Tibial artery (tissue), 4 donors: ENCODE data around the gene CDH1.

Source experiments
- DNase-seq, 2 donors: peaks; one replicate each; pipeline ENCODE4 v3.0.0-alpha.2; 2019
- H3K27ac ChIP-seq, 2 donors: fragments of 200-600 bp; sonication (generic) in 1 of 2; 1 replicate in 1 of 2; 2 replicates in 1 of 2; pipeline ENCODE4 v1.5.1; 2018 to 2019; ENCODE audit warnings: mild to moderate bottlenecking in 1 of 2
- H3K27me3 ChIP-seq, 2 donors: fragments of 200-600 bp; sonication (generic) in 1 of 2; one replicate each; pipeline versions ENCODE4 v1.5.1 to v1.6.0; 2016 to 2019
- H3K36me3 ChIP-seq, 3 donors: fragments of 200-600 bp; sonication (generic) in 2 of 3; one replicate each; pipeline ENCODE4 v1.5.1; 2016 to 2019; ENCODE audit warnings: mild to moderate bottlenecking in 2 of 3
- H3K4me1 ChIP-seq, 4 donors: fragments of 200-600 bp; sonication (generic) in 2 of 4; 1 replicate in 3 of 4; 2 replicates in 1 of 4; pipeline ENCODE4 v1.5.1; 2016 to 2019
- H3K4me3 ChIP-seq, 2 donors: fragments of 200-600 bp; sonication (generic) in 1 of 2; 1 replicate in 1 of 2; 2 replicates in 1 of 2; pipeline ENCODE4 v1.5.1; 2018 to 2019; ENCODE audit warnings: mild to moderate bottlenecking in 2 of 2
- H3K9me3 ChIP-seq, 3 donors: fragments of 200-600 bp; sonication (generic) in 1 of 3; one replicate each; pipeline ENCODE4 v1.5.1; 2016 to 2019
- intact Hi-C: fragments of 100-400 bp; cut with DNase I; formaldehyde crosslinking; loops from one replicate; pipeline ENCODE4 v1.15.0; 2023; ENCODE audit warnings: low total_unique reads
- TF ChIP-seq, protein P1 (sequence below), 2 experiments: fragments of 200-600 bp in 1 of 2; fragments of 450-650 bp in 1 of 2; IDR thresholded peaks; one replicate each; pipeline ENCODE4 v1.5.1; 2017 to 2019; ENCODE audit warnings: antibody characterized with exemption in 2 of 2, mild to moderate bottlenecking in 1 of 2, moderate library complexity in 1 of 2

Gene CDH1

GRCh38 chr16:68843482-68844210, 106.6 kb downstream of the CDH1 start, which contains the start of gene TANGO6:
TSS of gene TANGO6 (plus strand) at chr16:68843531. CDS start at chr16:68843618, 87 bp downstream.
- Histone ChIP-seq H3K4me3 (peak within 1 kb of the TSS; percentile 78 to 91), H3K27ac (peak within 1 kb of the TSS; percentile 87 to 95), H3K4me1 (peaks cover 0 to 15% (median 4%) of the 10 kb centered on the region in 4 donors), H3K9me3 (no peaks in the 10 kb centered on the region), H3K36me3 (no peaks in the 10 kb centered on the region), H3K27me3 (no peaks in the 10 kb centered on the region)
- TF ChIP-seq, protein P1, sequence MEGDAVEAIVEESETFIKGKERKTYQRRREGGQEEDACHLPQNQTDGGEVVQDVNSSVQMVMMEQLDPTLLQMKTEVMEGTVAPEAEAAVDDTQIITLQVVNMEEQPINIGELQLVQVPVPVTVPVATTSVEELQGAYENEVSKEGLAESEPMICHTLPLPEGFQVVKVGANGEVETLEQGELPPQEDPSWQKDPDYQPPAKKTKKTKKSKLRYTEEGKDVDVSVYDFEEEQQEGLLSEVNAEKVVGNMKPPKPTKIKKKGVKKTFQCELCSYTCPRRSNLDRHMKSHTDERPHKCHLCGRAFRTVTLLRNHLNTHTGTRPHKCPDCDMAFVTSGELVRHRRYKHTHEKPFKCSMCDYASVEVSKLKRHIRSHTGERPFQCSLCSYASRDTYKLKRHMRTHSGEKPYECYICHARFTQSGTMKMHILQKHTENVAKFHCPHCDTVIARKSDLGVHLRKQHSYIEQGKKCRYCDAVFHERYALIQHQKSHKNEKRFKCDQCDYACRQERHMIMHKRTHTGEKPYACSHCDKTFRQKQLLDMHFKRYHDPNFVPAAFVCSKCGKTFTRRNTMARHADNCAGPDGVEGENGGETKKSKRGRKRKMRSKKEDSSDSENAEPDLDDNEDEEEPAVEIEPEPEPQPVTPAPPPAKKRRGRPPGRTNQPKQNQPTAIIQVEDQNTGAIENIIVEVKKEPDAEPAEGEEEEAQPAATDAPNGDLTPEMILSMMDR (IDR thresholded peaks at IDR 0.05), result no peak
- intact Hi-C loops, result loop anchor here (5.0 kb wide), 1 partner anchor 311 kb away; no protein-coding TSS in a partner anchor
- peak; percentile 82 to 89 for DNase-seq

DNA sequence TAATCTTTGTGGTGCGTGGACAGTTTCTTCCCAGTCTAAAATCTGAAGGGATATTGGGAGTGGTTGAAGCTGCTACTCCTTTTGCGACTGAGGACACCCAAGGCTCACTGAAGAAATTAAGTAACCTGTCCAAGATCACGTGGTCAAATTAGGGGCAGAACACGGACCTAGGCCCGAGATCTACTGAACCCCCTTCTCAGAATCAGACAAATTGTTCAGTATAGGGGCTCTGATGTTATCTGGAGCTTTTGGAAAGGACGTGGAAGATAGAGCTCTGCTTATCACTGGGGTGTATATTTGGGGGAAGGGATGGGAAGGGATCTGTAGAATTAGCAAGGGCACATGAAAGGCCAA, 107.1 kb downstream of the CDH1 start:
- TF ChIP-seq, protein P1 (IDR thresholded peaks at IDR 0.05), result no peak
- DNase-seq, result no peak
- intact Hi-C loops, result loop anchor here (5.0 kb wide), 1 partner anchor 312 kb away; no protein-coding TSS in a partner anchor
- peak overlapping the region; percentile 78 to 91 for H3K4me3 ChIP-seq
- peaks cover 0 to 15% (median 4%) of the 10 kb centered on the region in 4 donors for H3K4me1 ChIP-seq
- no peaks in the 10 kb centered on the region for H3K27me3 ChIP-seq
- H3K9me3 ChIP-seq, result no peaks in the 10 kb centered on the region
- H3K27ac ChIP-seq, result peak overlapping the region; percentile 87 to 95
- no peaks in the 10 kb centered on the region for H3K36me3 ChIP-seq

DNA sequence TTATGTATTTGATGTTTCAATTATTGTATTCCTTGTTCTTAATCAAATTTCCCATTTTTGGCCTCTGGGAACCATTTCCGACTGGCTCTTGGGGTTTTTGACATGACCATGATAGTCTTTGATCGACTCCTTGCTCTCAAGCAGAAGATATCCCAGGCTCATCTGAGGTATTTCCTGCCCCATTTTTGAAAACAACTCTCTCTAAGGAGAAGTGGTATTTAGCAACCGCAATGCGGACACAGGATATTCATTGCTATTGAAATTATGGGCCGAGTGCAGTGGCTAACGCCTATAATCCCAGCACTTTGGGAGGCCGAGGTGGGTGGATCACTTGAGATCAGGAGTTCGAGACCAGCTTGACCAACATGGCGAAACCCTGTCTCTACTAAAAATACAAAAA, 111.7 kb downstream of the CDH1 start:
- Histone ChIP-seq H3K4me1 (peaks cover 0 to 7% (median 3%) of the 10 kb centered on the region in 4 donors), H3K27me3 (no peaks in the 10 kb centered on the region), H3K36me3 (no peaks in the 10 kb centered on the region), H3K9me3 (no peaks in the 10 kb centered on the region), H3K4me3 (no peak overlapping the region), H3K27ac (no peak overlapping the region)
- intact Hi-C loops, result no loop called here
- TF ChIP-seq, protein P1 (IDR thresholded peaks at IDR 0.05), result no peak
- DNase-seq, result no peak

DNA sequence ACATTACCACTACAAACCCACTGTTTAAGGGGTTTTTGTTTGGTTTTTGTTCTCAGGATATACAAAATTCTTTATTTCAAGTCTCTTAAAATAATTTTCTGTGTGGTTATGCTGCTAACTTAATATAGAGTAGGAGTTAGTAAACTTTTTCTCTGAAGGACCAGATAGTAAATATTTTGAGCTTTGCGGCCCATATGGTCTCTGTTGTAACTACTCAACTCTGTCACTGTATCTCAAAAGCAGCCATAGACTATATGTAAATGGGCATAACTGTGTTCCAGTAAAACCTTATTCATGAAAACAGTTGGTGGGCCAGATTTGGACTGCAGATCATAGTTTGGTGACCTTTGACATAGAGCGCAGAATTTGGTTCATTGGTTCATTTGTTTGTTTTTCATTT, 113.4 kb downstream of the CDH1 start:
- Histone ChIP-seq H3K36me3 (no peaks in the 10 kb centered on the region), H3K4me3 (no peak overlapping the region), H3K27me3 (no peaks in the 10 kb centered on the region), H3K4me1 (no peaks in the 10 kb centered on the region), H3K9me3 (no peaks in the 10 kb centered on the region), H3K27ac (no peak overlapping the region)
- intact Hi-C loops, result no loop called here
- TF ChIP-seq, protein P1 (IDR thresholded peaks at IDR 0.05), result no peak
- no peak for DNase-seq

- H3K27me3 ChIP-seq, result no peaks in the 10 kb centered on the region
- no peak for DNase-seq
- intact Hi-C loops, result no loop called here
- H3K4me3 ChIP-seq, result no peak overlapping the region
- H3K36me3 ChIP-seq, result no peaks in the 10 kb centered on the region
- H3K4me1 ChIP-seq, result no peaks in the 10 kb centered on the region
- H3K9me3 ChIP-seq, result no peaks in the 10 kb centered on the region
- H3K27ac ChIP-seq, result no peak overlapping the region
- TF ChIP-seq, protein P1 (IDR thresholded peaks at IDR 0.05), result no peak
Observed at GRCh38 chr16:68851601-68852000, 114.5 kb downstream of the CDH1 start.
